Adipocyte (in vitro differentiated cells): ENCODE results near the gene GLRA1.
"Not testable (repeated sequence)": the region's sequence is repeated elsewhere in the genome, so short reads cannot be mapped to it uniquely, and the experiment has no call there.

ENCODE experiments used
- DNase-seq: peaks from one replicate; pipeline ENCODE4 v3.0.0-alpha.2; 2015; ENCODE audit warnings: low read depth
- H3K27me3 ChIP-seq: replicated peaks from 2 replicates; pipeline ENCODE4 v1.7.0; 2013; ENCODE audit warnings: mild to moderate bottlenecking, low read length, moderate library complexity; ENCODE audit not compliant: control insufficient read depth, insufficient read depth
- H3K36me3 ChIP-seq: 2 replicates; pipeline ENCODE4 v1.7.0; 2013; ENCODE audit warnings: low read length, mild to moderate bottlenecking, moderate library complexity; ENCODE audit not compliant: control insufficient read depth, insufficient read depth, severe bottlenecking
- H3K4me1 ChIP-seq: 2 replicates; pipeline ENCODE4 v1.7.0; 2013; ENCODE audit warnings: mild to moderate bottlenecking, low read length, moderate library complexity; ENCODE audit not compliant: control insufficient read depth, insufficient read depth
- H3K4me3 ChIP-seq: 2 replicates; pipeline ENCODE4 v1.7.0; 2013; ENCODE audit warnings: mild to moderate bottlenecking, low read length, moderate library complexity
- H3K9ac ChIP-seq: 2 replicates; pipeline ENCODE4 v1.7.0; 2013; ENCODE audit warnings: mild to moderate bottlenecking, low read length, moderate library complexity
- H3K9me3 ChIP-seq: 2 replicates; pipeline ENCODE4 v1.7.0; 2013; ENCODE audit warnings: mild to moderate bottlenecking, low read length, moderate library complexity; ENCODE audit not compliant: control insufficient read depth

GLRA1 gene

GRCh38 chr5:151899399-151899798 lies 25.3 kb downstream of the GLRA1 start:
- no peaks in the 10 kb centered on the region for H3K27me3 ChIP-seq
- DNase-seq: no peak

GRCh38 chr5:151897896-151898295 lies 26.8 kb downstream of the GLRA1 start:
- H3K4me3 ChIP-seq: no peak overlapping the region
- no peak for DNase-seq
- H3K9ac ChIP-seq: no peak overlapping the region
- H3K4me1 ChIP-seq: peaks cover 32% of the 10 kb centered on the region
- H3K27me3 ChIP-seq: no peaks in the 10 kb centered on the region
- no peaks in the 10 kb centered on the region for H3K36me3 ChIP-seq
- H3K9me3 ChIP-seq: no peaks in the 10 kb centered on the region

More at GRCh38 chr5:151899399-151899798, 25.3 kb downstream of the GLRA1 start:
- peaks cover 32% of the 10 kb centered on the region for H3K4me1 ChIP-seq
- no peak overlapping the region for H3K4me3 ChIP-seq
- H3K9me3 ChIP-seq: no peaks in the 10 kb centered on the region
- no peak overlapping the region for H3K9ac ChIP-seq
- no peaks in the 10 kb centered on the region for H3K36me3 ChIP-seq

- H3K27me3 ChIP-seq: no peaks in the 10 kb centered on the region
Observed at GRCh38 chr5:151897020-151897552, 27.6 kb downstream of the GLRA1 start.

GRCh38 chr5:151896031-151896691 lies 28.5 kb downstream of the GLRA1 start:
- H3K9me3 ChIP-seq: no peaks in the 10 kb centered on the region
- H3K4me1 ChIP-seq: peaks cover 28% of the 10 kb centered on the region
- H3K9ac ChIP-seq: no peak overlapping the region
- H3K27me3 ChIP-seq: no peaks in the 10 kb centered on the region
- no peaks in the 10 kb centered on the region for H3K36me3 ChIP-seq
- peak; percentile 64 for DNase-seq
- H3K4me3 ChIP-seq: no peak overlapping the region

More at GRCh38 chr5:151897020-151897552, 27.6 kb downstream of the GLRA1 start:
- H3K4me3 ChIP-seq: no peak overlapping the region
- no peak overlapping the region for H3K9ac ChIP-seq
- no peak for DNase-seq
- H3K9me3 ChIP-seq: no peaks in the 10 kb centered on the region
- H3K4me1 ChIP-seq: peaks cover 32% of the 10 kb centered on the region
- no peaks in the 10 kb centered on the region for H3K36me3 ChIP-seq

GRCh38 chr5:151895660-151896030 lies 29.0 kb downstream of the GLRA1 start:
- Histone ChIP-seq H3K27me3 (no peaks in the 10 kb centered on the region), H3K9me3 (no peaks in the 10 kb centered on the region), H3K4me1 (peaks cover 23% of the 10 kb centered on the region), H3K4me3 (no peak overlapping the region), H3K9ac (no peak overlapping the region), H3K36me3 (no peaks in the 10 kb centered on the region)
- DNase-seq: no peak

GRCh38 chr5:151893485-151893884 lies 31.2 kb downstream of the GLRA1 start:
- not testable (repeated sequence) for H3K36me3 ChIP-seq, DNase-seq, H3K9me3 ChIP-seq, H3K27me3 ChIP-seq, H3K9ac ChIP-seq, H3K4me3 ChIP-seq
- peaks cover 23% of the 10 kb centered on the region for H3K4me1 ChIP-seq

GRCh38 chr5:151892393-151892792 lies 32.3 kb downstream of the GLRA1 start:
- Histone ChIP-seq H3K27me3 (no peaks in the 10 kb centered on the region), H3K4me3 (no peak overlapping the region), H3K4me1 (peaks cover 16% of the 10 kb centered on the region), H3K36me3 (no peaks in the 10 kb centered on the region), H3K9me3 (no peaks in the 10 kb centered on the region), H3K9ac (no peak overlapping the region)
- DNase-seq: no peak

- Histone ChIP-seq H3K9ac (no peak overlapping the region), H3K4me3 (no peak overlapping the region), H3K36me3 (no peaks in the 10 kb centered on the region), H3K9me3 (no peaks in the 10 kb centered on the region), H3K4me1 (no peaks in the 10 kb centered on the region), H3K27me3 (no peaks in the 10 kb centered on the region)
- DNase-seq: no peak
Observed at GRCh38 chr5:151890299-151890698, 34.4 kb downstream of the GLRA1 start.

DNA sequence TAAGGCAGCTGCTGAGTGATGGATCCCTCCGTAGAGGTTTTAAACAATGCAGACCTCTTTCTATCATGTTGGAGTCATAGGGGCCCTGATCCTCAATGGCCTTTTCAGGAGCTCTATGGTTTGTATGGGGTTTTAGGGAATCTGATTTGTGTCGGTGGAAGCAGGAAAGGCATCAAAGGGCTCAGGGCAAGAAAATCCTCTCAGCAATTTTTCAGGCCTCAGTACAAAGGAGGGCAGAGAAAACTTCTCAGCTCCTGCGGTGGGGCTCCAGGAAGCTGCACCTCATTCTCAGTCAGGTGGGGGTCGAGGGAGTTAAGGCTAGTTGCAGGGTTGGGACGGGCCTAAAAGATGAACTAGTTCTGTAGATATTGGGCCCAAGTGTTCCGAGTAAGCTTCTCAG lies 35.0 kb downstream of the GLRA1 start:
- no peaks in the 10 kb centered on the region for H3K4me1 ChIP-seq
- no peaks in the 10 kb centered on the region for H3K9me3 ChIP-seq
- H3K4me3 ChIP-seq: no peak overlapping the region
- no peak overlapping the region for H3K9ac ChIP-seq
- H3K36me3 ChIP-seq: no peaks in the 10 kb centered on the region
- DNase-seq: no peak
- no peaks in the 10 kb centered on the region for H3K27me3 ChIP-seq

GRCh38 chr5:151886546-151887275 lies 37.9 kb downstream of the GLRA1 start:
- Histone ChIP-seq H3K9me3 (no peaks in the 10 kb centered on the region), H3K4me3 (no peak overlapping the region), H3K27me3 (no peaks in the 10 kb centered on the region), H3K36me3 (no peaks in the 10 kb centered on the region), H3K4me1 (no peaks in the 10 kb centered on the region), H3K9ac (no peak overlapping the region)
- no peak for DNase-seq

DNA sequence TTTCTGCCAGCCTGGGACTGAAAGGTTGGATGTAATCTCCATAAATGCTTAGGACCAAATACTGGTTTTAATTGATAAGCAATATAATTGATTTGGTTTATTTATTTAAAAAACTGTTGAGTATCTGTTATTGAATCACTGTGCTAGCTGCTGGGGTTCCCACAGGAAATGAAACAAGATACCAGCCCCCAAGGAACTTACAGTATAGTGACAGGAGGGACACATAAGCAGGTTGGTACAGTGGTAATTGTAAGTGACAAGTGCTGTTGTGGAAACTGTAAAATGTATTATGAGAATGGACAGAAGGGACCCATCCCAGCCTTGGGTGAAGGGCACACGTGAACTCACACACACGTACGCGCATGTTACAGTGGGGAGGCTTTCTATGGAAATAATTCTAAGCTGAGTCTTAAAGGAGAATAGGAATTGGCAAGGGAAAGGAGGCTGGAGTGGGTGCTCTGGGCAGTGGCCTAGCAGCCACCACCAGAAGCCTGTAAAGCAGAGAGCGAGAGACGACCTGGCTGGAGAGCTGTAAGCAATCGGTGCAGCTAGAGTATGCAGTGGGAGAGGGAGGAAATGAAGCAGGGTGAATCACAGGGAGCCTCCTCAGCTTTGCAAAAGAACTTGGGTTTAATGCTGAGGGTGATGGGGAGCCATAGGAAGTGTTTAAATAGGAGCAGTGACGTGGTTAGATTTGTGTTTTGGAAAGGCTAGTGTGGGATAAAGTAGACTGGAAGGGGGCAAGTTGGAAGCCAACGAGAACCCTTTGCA lies 39.3 kb downstream of the GLRA1 start:
- Histone ChIP-seq H3K36me3 (no peaks in the 10 kb centered on the region), H3K4me3 (no peak overlapping the region), H3K9me3 (no peaks in the 10 kb centered on the region), H3K27me3 (no peaks in the 10 kb centered on the region), H3K4me1 (no peaks in the 10 kb centered on the region), H3K9ac (no peak overlapping the region)
- no peak for DNase-seq
